PFSK-1 (cell line): ENCODE data around the gene GRM1.

Source experiments
- REST ChIP-seq, 2 experiments: IDR thresholded peaks; 2 replicates each; pipeline versions ENCODE4 v1.6.1 to v1.8.0; 2011 to 2012; ENCODE audit warnings: low read depth in 2 of 2, low read length in 2 of 2, control low read depth in 1 of 2, inconsistent platforms in 1 of 2, mild to moderate bottlenecking in 1 of 2, moderate library complexity in 1 of 2; ENCODE audit not compliant: insufficient read depth in 1 of 2
- SIN3A ChIP-seq: IDR thresholded peaks from 2 replicates; pipeline ENCODE4 v1.6.1; 2012; ENCODE audit warnings: mild to moderate bottlenecking, low read length, moderate library complexity, borderline replicate concordance; ENCODE audit not compliant: insufficient read depth
- TAF1 ChIP-seq: IDR thresholded peaks from 2 replicates; pipeline ENCODE4 v1.6.1; 2012; ENCODE audit warnings: low read length, control low read depth, borderline replicate concordance; ENCODE audit not compliant: insufficient read depth

- TF ChIP-seq TAF1: no peak
- TF ChIP-seq REST (IDR thresholded peaks at IDR 0.05; ENCODE audit: insufficient read depth in 1 of 2, low read depth in 2 of 2, low read length in 2 of 2): no peak
- no peak for TF ChIP-seq SIN3A
These were observed 132.8 kb downstream of the GRM1 start for GRCh38 chr6:146161664-146162063.
